ENCODE data around the gene GLRA3.
"Not testable (repeated sequence)": the region's sequence is repeated elsewhere in the genome, so short reads cannot be mapped to it uniquely, and the experiment has no call there.

The GLRA3 gene

GRCh38 chr4:174810834-174811233, 18.2 kb downstream of the GLRA3 start:
- DNase-seq (ENCODE audit: low read depth), result no peak

GRCh38 chr4:174808836-174809235, 20.2 kb downstream of the GLRA3 start:
- DNase-seq (ENCODE audit: low read depth), result peak; percentile 52

- DNase-seq (ENCODE audit: low read depth), result peak; percentile 39
Measured at GRCh38 chr4:174808119-174808518, 20.9 kb downstream of the GLRA3 start.

- DNase-seq (ENCODE audit: low read depth), result no peak
Measured at GRCh38 chr4:174805746-174806145, 23.3 kb downstream of the GLRA3 start.

- DNase-seq (ENCODE audit: low read depth), result peak; percentile 48
Measured at GRCh38 chr4:174794543-174795094, 34.4 kb downstream of the GLRA3 start.

GRCh38 chr4:174789657-174790056, 39.4 kb downstream of the GLRA3 start:
- DNase-seq (ENCODE audit: low read depth), result no peak

- not testable (repeated sequence) for DNase-seq (ENCODE audit: low read depth)
Measured at GRCh38 chr4:174778274-174778986, 50.6 kb downstream of the GLRA3 start.

- DNase-seq (ENCODE audit: low read depth), result no peak
Measured at GRCh38 chr4:174775366-174775765, 53.7 kb downstream of the GLRA3 start.

GRCh38 chr4:174764105-174764729, 64.8 kb downstream of the GLRA3 start:
- DNase-seq (ENCODE audit: low read depth), result peak; percentile 63

GRCh38 chr4:174763454-174764104, 65.5 kb downstream of the GLRA3 start:
- DNase-seq (ENCODE audit: low read depth), result peak; percentile 35

GRCh38 chr4:174761451-174761850, 67.6 kb downstream of the GLRA3 start:
- no peak for DNase-seq (ENCODE audit: low read depth)

- no peak for DNase-seq (ENCODE audit: low read depth)
Measured at GRCh38 chr4:174757736-174758135, 71.3 kb downstream of the GLRA3 start.

- DNase-seq (ENCODE audit: low read depth), result no peak
Measured at GRCh38 chr4:174753021-174753420, 76.0 kb downstream of the GLRA3 start.

GRCh38 chr4:174752026-174752425, 77.0 kb downstream of the GLRA3 start:
- no peak for DNase-seq (ENCODE audit: low read depth)

GRCh38 chr4:174749091-174749490, 80.0 kb downstream of the GLRA3 start:
- DNase-seq (ENCODE audit: low read depth), result peak; percentile 8

- no peak for DNase-seq (ENCODE audit: low read depth)
Measured at GRCh38 chr4:174746710-174747109, 82.3 kb downstream of the GLRA3 start.

GRCh38 chr4:174742561-174742960, 86.5 kb downstream of the GLRA3 start:
- no peak for DNase-seq (ENCODE audit: low read depth)

GRCh38 chr4:174739576-174739975, 89.5 kb downstream of the GLRA3 start:
- DNase-seq (ENCODE audit: low read depth), result peak; percentile 14

GRCh38 chr4:174734181-174734580, 94.9 kb downstream of the GLRA3 start:
- no peak for DNase-seq (ENCODE audit: low read depth)

GRCh38 chr4:174717828-174718227, 111.2 kb downstream of the GLRA3 start:
- DNase-seq (ENCODE audit: low read depth), result no peak

- DNase-seq (ENCODE audit: low read depth), result no peak
Measured at GRCh38 chr4:174716986-174717770, 111.9 kb downstream of the GLRA3 start.
